OCI-LY1 (cell line): ENCODE data around the gene ARHGAP1.

Source experiments
- EZH2 ChIP-seq: fragments of 200-600 bp; sonication (generic), shearing (Covaris generic); IDR thresholded peaks from 2 replicates; pipeline ENCODE4 v1.8.0; 2017; ENCODE audit warnings: borderline replicate concordance, mixed run types, mild to moderate bottlenecking, antibody characterized with exemption, low read length, moderate library complexity, mixed read lengths
- TF ChIP-seq, protein P1 (sequence below): fragments of 200-600 bp; sonication (generic), shearing (Covaris generic); IDR thresholded peaks from 2 replicates; pipeline ENCODE4 v1.5.1; 2017; ENCODE audit warnings: mild to moderate bottlenecking, antibody characterized with exemption, low read length, moderate library complexity, mixed read lengths

DNA sequence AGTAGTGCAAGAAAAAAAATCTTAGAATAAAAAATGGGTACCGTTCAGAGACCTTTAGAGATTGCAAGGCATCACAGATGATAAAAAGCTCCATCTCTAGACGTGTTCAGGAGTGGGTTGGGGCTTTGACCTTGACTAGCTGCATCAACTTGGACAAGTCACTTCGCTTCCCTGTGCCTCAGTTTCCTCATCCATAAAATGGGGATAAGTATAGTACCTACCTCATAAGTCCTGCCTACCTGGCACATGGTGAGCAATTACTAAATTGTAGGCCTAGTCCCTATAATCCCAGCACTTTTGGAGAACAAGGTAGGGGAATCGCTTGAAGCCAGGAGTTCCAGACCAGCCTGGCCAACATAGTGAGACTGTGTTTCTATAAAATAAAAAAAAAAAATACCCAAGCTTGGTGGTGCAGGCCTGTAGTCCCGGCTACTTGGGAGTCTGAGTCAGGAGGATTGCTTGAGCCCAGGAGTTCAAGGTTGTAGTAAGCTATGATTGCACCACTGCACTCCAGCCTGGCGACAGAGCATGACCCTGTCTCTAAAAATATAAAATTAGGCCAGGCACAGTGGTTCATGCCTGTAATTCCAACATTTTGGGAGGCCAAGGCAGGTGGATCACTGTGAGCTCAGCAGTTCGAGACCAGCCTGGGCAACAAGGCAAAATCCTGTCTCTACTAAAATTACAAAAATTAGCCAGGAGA, 12.6 kb upstream of the ARHGAP1 start:
- no peak for TF ChIP-seq EZH2
- TF ChIP-seq, protein P1, sequence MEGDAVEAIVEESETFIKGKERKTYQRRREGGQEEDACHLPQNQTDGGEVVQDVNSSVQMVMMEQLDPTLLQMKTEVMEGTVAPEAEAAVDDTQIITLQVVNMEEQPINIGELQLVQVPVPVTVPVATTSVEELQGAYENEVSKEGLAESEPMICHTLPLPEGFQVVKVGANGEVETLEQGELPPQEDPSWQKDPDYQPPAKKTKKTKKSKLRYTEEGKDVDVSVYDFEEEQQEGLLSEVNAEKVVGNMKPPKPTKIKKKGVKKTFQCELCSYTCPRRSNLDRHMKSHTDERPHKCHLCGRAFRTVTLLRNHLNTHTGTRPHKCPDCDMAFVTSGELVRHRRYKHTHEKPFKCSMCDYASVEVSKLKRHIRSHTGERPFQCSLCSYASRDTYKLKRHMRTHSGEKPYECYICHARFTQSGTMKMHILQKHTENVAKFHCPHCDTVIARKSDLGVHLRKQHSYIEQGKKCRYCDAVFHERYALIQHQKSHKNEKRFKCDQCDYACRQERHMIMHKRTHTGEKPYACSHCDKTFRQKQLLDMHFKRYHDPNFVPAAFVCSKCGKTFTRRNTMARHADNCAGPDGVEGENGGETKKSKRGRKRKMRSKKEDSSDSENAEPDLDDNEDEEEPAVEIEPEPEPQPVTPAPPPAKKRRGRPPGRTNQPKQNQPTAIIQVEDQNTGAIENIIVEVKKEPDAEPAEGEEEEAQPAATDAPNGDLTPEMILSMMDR = no peak
